GM20431 (cell line): ENCODE data around the gene RAB4B.
"Not testable (repeated sequence)": the region's sequence is repeated elsewhere in the genome, so short reads cannot be mapped to it uniquely, and the experiment has no call there.

Experiments
- in situ Hi-C: fragments of 300-500 bp; cut with MseI, MboI; formaldehyde crosslinking; loops from one replicate; pipeline ENCODE4 v1.15.0; 2020; ENCODE audit warnings: low sequenced_read_pairs; ENCODE audit not compliant: unreplicated experiment

RAB4B gene

DNA sequence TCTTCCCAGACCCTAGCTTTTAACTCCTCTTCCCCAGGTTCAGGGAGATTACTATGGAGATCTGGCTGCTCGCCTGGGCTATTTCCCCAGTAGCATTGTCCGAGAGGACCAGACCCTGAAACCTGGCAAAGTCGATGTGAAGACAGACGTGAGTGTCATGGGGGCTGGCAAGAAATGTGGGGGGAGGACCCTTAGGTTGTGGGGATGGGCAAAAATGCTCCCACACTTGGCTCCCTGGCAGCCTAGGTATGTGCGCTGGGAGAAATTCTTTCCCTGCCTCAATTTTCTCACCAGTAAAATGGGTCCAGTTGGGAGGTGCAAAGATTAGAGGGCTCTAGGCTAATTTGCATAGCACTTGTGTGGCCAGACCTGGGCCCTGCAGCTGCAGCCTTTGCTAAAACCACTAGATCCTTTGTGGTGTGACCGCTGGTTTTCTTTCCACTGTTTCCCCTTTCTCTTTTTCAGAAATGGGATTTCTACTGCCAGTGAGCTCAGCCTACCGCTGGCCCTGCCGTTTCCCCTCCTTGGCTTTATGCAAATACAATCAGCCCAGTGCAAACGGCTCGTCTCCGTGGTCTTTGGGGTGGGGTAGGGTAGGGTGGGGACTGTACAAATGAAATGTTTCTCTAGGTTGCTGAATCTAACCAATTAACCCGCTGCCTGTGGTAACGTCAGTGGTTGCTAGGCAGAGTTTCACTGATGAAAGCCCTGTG, 959 bp upstream of the RAB4B start:
- in situ Hi-C loops = no loop called here

GRCh38 chr19:40777645-40777936, 456 bp upstream of the RAB4B start:
- in situ Hi-C loops = no loop called here

- in situ Hi-C loops = no loop called here
Observed at GRCh38 chr19:40778706-40779284, 748 bp downstream of the RAB4B start.

DNA sequence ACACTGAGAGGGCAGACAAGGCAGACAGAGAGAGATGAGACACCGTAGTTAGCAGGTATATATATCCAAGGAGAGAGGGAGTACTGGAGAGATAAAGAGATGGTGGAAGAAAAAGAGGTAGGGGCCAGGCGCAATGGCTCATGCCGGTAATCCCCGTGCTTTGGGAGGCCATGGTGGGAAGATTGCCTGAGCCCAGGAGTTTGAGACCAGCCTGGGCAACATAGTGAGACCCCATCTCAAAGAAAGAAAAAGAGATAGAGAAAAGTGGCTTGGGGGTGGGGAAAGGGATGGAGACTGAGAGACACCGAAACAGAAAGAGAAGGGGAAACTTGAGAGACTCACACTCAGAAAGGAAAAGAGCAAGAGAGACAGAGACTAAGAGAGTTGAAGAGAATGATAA, 2.5 kb downstream of the RAB4B start:
- in situ Hi-C loops = no loop called here

DNA sequence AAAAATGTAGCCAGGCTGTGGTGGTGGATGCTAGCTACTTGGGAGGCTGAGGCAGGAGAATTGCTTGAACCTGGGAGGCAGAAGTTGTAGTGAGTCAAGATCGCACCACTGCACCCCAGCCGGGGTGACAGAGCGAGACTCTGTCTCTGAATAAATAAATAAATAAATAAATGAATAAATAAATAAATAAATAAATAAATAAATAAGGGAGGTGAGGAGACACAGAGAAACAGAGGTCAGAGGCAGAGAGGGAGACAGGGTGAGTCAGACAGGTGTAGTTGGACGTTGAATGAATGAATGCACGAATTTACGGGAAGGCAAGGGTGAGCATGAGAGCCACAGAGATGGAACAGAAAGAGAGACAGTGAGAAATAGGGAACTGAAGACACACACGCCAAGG, 3.1 kb downstream of the RAB4B start:
- in situ Hi-C loops = no loop called here

- in situ Hi-C loops = no loop called here
Observed at GRCh38 chr19:40783711-40784110, 5.7 kb downstream of the RAB4B start.

GRCh38 chr19:40784146-40784545, 6.1 kb downstream of the RAB4B start:
- in situ Hi-C loops = not testable (repeated sequence)

DNA sequence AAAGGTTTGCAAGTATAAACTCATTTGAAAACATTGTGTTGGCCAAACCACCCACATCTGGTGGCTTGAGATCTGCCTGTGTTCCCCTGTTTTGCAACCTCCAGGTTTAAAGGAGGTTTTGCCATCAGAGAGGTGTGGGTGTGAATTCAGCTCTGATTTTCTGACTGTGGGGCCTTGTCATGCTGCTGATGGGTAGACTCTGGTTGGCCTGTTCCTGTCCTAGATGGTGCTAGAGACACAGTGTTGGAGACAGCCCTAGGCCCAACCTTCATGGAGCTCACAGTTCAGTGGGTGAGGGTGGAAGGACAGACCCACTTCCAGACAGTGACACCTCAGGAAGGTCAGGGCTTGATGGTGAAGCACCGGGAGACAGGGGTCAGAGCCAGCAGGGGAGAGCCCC, 7.5 kb downstream of the RAB4B start:
- in situ Hi-C loops = no loop called here

GRCh38 chr19:40786060-40787037, 8.3 kb downstream of the RAB4B start:
- in situ Hi-C loops = no loop called here

GRCh38 chr19:40791349-40791748, 13.3 kb downstream of the RAB4B start:
- in situ Hi-C loops = no loop called here

DNA sequence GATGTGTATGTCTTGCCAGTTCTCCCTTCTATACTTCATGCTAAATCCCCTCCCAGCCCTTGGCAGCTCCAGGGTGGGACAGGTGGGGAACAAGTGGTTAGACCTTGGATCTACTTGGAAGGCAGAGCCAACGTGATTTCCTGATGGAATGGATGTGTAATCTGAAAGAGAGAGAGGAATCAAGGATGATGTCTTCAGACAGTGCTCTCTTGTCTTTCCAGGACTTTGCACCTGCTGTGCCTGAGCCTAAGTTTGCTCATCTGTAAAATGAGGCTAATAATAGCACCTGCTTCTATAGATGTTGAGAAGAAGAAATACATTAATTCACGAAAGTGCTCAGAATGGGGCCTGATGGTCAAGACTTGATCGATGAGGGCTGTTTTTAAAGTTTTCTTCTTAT, 13.9 kb downstream of the RAB4B start:
- in situ Hi-C loops = no loop called here

DNA sequence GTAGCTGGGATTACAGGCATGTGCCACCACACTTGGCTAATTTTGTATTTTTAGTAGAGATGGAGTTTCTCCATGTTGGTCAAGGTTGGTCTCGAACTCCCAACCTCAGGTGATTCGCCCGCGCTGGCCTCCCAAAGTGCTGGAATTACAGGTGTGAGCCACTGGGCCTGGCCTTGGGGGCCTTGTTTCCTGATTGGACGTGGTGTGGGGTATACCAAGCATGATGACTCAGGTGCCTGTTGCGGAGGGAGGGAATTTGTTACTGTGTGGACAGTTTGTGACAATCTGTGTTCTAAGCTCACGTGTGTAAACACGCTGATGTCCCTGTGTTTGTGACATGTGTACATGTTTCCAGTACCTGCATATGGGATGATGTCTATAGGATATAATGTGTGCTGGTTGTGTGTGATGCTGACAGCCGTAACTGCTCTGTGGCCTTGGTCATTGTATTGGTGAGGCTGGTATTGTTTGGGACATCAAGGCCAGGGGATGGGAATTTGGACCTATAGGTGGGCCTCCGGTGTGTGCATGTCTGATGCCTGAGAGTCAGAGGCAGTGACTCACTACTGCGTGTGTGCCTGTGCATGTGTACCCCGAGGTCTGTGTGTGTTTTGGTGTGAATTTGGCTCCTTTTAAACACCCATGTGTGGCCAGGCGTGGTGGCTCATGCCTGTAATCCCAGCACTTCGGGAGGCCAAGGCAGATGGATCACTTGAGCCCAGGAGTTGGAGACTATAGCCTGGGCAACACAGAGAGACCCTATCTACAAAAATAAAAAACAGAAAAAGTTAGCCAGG, 19.3 kb downstream of the RAB4B start:
- in situ Hi-C loops = no loop called here

DNA sequence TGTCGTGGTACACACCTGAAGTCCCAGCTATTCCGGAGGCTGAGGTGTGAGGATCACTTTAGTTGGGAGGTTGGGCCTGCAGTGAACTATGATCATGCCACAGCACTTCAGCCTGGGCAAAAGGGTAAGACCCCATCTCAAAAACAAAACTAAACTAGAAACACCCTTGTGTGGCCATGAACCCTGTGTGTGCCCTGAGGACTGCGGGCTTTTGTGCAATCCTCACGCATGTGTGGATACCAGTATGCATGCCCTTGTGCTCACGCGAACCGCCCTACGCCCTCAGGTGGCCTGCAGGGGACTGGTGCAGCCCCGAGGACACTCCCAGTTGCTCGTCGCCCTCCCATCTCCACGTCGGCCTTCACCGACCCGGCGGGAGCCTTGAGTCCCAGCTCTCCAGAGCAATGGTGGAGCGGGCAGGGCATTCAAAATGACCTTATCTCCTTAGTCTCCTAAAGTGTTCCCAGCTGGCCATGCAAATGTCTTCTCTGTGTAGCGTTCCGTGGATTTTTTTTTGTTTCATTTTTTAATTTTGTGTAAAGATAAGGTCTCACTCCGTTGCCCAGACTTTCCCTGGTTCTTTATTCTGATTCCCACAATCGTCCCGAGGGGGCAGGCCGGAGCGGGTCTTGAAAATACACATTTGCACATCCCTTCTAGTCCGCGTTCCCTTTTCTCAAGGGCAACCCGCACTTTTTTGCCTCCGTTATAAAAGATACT, 20.1 kb downstream of the RAB4B start:
- in situ Hi-C loops = no loop called here

DNA sequence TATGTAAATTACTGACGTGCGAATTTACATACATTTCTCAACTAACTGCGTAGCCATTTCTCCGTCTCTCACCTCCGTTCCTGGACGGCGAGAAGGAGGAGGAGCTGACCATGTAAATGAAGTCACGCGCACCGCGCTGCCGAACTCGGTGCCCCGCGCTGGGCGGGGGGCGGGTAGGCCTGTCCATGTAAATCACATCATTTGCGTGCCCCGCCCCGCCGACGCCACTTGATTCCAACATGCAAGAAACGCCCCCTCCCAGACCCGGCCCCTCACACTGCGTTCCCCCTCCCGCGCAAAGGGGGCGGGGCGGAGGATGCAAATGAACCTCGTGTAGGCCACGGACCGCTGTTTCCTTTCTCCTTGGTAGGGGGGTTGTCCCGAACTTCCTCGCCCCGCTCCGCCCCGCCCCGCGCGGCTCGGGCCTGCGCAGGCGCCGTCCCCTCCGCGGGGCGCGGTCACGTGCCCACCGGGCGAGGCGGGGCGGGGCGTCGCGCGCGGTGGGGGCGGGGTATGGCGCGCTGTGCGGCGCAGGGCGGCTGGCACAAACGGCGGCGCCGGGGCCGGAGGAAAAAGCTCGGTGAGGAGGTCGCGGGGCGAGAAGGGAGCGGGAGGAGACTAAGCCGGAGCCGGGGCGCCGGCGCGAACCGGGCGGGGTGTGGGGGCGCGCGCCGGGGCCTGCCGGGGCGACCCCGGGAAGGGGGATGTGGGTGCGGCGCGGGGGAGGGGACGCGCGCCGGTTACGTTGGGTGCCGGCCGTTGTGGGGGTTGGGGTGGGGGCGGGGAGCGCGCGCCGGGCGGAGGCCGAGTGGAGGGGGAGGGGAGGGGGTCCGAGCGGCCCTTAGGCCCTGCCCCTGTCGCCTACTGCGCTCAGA, 20.9 kb downstream of the RAB4B start, which contains the start of gene EGLN2:
EGLN2 (plus strand) TSS at position 509 of the 875 bp plus-strand sequence. CDS start 1,382 bp downstream, outside the sequence.
- in situ Hi-C loops = no loop called here

- in situ Hi-C loops = no loop called here
Observed at GRCh38 chr19:40799558-40800338, 21.7 kb downstream of the RAB4B start.

DNA sequence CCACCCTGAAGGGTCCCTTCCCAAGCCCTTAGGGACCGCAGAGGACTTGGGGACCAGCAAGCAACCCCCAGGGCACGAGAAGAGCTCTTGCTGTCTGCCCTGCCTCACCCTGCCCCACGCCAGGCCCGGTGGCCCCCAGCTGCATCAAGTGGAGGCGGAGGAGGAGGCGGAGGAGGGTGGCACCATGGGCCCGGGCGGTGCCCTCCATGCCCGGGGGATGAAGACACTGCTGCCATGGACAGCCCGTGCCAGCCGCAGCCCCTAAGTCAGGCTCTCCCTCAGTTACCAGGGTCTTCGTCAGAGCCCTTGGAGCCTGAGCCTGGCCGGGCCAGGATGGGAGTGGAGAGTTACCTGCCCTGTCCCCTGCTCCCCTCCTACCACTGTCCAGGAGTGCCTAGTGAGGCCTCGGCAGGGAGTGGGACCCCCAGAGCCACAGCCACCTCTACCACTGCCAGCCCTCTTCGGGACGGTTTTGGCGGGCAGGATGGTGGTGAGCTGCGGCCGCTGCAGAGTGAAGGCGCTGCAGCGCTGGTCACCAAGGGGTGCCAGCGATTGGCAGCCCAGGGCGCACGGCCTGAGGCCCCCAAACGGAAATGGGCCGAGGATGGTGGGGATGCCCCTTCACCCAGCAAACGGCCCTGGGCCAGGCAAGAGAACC, 22.4 kb downstream of the RAB4B start:
- in situ Hi-C loops = no loop called here

- in situ Hi-C loops = no loop called here
Observed at GRCh38 chr19:40800997-40801377, 22.9 kb downstream of the RAB4B start.
